Neural crest cell (in vitro differentiated cells): ENCODE results near the gene APOBR. TPM values are rescaled to one million over a fixed set of nuclear protein-coding genes. Genes with fewer than 3 reads are reported as not detected.
A peak's percentile ranks its signal among the peaks of the same experiment; 100 is the strongest.
"Not testable (repeated sequence)": the region's sequence is repeated elsewhere in the genome, so short reads cannot be mapped to it uniquely, and the experiment has no call there.

ENCODE experiments used
- DNase-seq: peaks from one replicate; pipeline ENCODE4 v3.0.0; 2021; ENCODE audit warnings: low read depth, mixed read lengths, low spot score
- H3K27ac Mint-ChIP-seq: one replicate; pipeline ENCODE4 v1.8.0; 2021; ENCODE audit warnings: mild to moderate bottlenecking, mixed read lengths; ENCODE audit not compliant: unreplicated experiment
- H3K27me3 Mint-ChIP-seq: 2 replicates; pipeline ENCODE4 v1.8.0; 2021; ENCODE audit warnings: low read depth, mild to moderate bottlenecking, mixed read lengths
- H3K36me3 Mint-ChIP-seq: 2 replicates; pipeline ENCODE4 v1.8.0; 2021; ENCODE audit warnings: low read depth, mild to moderate bottlenecking, mixed read lengths
- H3K4me1 Mint-ChIP-seq: 2 replicates; pipeline ENCODE4 v1.8.0; 2021; ENCODE audit warnings: mixed read lengths
- H3K4me3 Mint-ChIP-seq: one replicate; pipeline ENCODE4 v1.8.0; 2021; ENCODE audit warnings: mild to moderate bottlenecking, mixed read lengths
- H3K9me3 Mint-ChIP-seq: 2 replicates; pipeline ENCODE4 v1.8.0; 2021; ENCODE audit warnings: mixed read lengths
- CTCF ChIP-seq: fragments of 200-600 bp; sonication (generic); conservative IDR thresholded peaks from 2 replicates; pipeline ENCODE4 v1.5.0; 2021; ENCODE audit warnings: antibody characterized with exemption, mild to moderate bottlenecking
- total RNA-seq: library from RNA; stranded (reverse); gene quantifications from 2 replicates; pipeline ENCODE4 v1.2.1, GENCODE V29; 2021

The APOBR gene
- total RNA-seq, 1 donor from 2014 or later: 0.14 TPM

DNA sequence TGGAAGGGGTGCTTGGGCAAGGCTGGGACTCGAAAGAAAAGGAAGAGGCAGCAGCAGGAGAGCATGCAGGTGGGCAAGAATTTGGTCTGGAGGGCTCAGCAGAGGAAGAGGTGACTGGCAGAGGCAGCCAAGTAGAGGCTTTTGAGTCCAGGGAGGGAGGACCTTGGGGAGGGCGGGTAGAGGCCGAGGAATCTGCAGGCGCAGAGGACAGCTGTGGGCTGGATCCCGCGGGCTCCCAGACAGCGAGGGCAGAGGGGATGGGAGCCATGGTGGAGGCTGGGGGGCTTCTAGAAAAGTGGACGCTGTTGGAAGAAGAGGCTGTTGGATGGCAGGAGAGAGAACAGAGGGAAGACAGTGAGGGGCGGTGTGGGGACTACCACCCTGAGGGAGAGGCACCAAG is 2.9 kb downstream of the APOBR start:
- H3K9me3 Mint-ChIP-seq: no peaks in the 10 kb centered on the region
- no peaks in the 10 kb centered on the region for H3K27me3 Mint-ChIP-seq
- peak overlapping the region; percentile 96 for H3K27ac Mint-ChIP-seq
- TF ChIP-seq CTCF: no peak
- H3K4me1 Mint-ChIP-seq: peaks cover under 1% of the 10 kb centered on the region
- no peak overlapping the region for H3K4me3 Mint-ChIP-seq
- no peaks in the 10 kb centered on the region for H3K36me3 Mint-ChIP-seq
- DNase-seq: no peak

GRCh38 chr16:28497861-28498599 is 3.6 kb downstream of the APOBR start:
- H3K27me3 Mint-ChIP-seq: no peaks in the 10 kb centered on the region
- no peaks in the 10 kb centered on the region for H3K4me1 Mint-ChIP-seq
- TF ChIP-seq CTCF: no peak
- no peaks in the 10 kb centered on the region for H3K9me3 Mint-ChIP-seq
- no peak overlapping the region for H3K4me3 Mint-ChIP-seq
- no peak overlapping the region for H3K27ac Mint-ChIP-seq
- no peak for DNase-seq
- no peaks in the 10 kb centered on the region for H3K36me3 Mint-ChIP-seq

DNA sequence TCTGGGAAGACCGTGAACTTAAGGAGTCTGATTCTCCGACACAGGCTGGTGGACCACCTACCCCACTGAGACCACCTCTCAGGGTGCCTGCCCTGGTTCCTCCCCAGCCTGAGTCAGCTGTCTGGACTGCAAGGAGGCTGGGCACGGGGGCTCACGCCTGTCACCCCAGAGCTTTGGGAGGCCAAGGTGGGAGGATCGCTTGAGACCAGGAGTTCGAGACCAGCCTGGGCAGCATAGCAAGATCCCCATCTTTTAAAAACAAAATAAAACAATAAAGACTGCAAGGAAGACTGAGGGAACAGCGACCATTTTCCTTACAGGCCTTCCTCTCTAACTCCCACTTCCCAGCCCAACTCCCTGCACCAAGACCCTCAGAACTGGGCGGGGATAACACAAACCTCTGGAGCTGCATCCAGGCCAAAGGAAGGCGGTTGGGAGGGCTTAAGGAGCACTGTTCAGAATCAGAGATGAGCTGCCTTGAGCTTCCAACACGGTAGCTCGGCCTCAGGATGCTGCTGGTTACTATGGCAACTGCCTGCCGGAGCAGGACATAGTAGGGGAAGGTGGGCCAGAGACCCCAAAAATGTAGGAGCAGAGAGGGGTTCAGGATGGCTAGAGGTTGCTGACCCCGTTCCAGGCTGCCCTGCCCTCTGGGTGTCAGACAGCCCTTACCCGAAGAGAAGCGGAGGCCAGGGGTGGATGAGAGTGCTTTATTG is 4.4 kb downstream of the APOBR start:
- H3K9me3 Mint-ChIP-seq: no peaks in the 10 kb centered on the region
- no peaks in the 10 kb centered on the region for H3K27me3 Mint-ChIP-seq
- no peaks in the 10 kb centered on the region for H3K4me1 Mint-ChIP-seq
- TF ChIP-seq CTCF: no peak
- H3K36me3 Mint-ChIP-seq: no peaks in the 10 kb centered on the region
- no peak overlapping the region for H3K27ac Mint-ChIP-seq
- DNase-seq: no peak
- H3K4me3 Mint-ChIP-seq: no peak overlapping the region

DNA sequence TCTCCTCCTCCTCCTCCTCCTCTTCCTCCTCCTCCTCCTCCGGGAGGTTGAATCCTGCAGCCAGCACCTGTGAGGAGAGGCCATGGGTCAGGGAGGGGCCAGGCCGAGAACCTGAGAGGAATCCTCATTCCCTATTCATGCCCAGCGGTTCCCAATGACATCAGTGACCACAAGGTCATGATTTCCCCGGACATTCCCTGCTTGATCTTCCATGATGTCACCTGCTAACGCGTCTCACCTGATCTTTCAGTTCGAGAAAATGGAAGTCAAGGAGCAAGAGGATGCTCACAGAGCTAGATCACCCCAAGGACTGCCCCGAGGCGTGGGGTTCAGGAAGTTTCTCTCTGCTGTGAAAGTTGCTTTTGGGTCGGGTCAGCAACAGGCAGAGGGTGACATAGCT is 5.4 kb downstream of the APOBR start:
- Mint-ChIP-seq H3K9me3 (no peaks in the 10 kb centered on the region), H3K27me3 (peaks cover 3% of the 10 kb centered on the region), H3K4me3 (no peak overlapping the region), H3K4me1 (no peaks in the 10 kb centered on the region), H3K36me3 (no peaks in the 10 kb centered on the region), H3K27ac (peak overlapping the region; percentile 80)
- DNase-seq: no peak
- TF ChIP-seq CTCF: no peak

- H3K27ac Mint-ChIP-seq: peak overlapping the region; percentile 50
- not testable (repeated sequence) for H3K36me3 Mint-ChIP-seq, H3K27me3 Mint-ChIP-seq, H3K9me3 Mint-ChIP-seq, H3K4me1 Mint-ChIP-seq, H3K4me3 Mint-ChIP-seq, DNase-seq
Observed at GRCh38 chr16:28500476-28501180, 6.2 kb downstream of the APOBR start.
